Activated effector memory CD4-positive, alpha-beta T cell treated with anti-CD3 and anti-CD28 coated beads, Interleukin-2, amount 50 U/mL, for 16 hours (primary cell): ENCODE results near the gene SERPINA9.
"Not testable (repeated sequence)": the region's sequence is repeated elsewhere in the genome, so short reads cannot be mapped to it uniquely, and the experiment has no call there.

Experiments
- DNase-seq: peaks from one replicate; pipeline ENCODE4 v3.0.0-alpha.2; 2020

SERPINA9 gene

DNA sequence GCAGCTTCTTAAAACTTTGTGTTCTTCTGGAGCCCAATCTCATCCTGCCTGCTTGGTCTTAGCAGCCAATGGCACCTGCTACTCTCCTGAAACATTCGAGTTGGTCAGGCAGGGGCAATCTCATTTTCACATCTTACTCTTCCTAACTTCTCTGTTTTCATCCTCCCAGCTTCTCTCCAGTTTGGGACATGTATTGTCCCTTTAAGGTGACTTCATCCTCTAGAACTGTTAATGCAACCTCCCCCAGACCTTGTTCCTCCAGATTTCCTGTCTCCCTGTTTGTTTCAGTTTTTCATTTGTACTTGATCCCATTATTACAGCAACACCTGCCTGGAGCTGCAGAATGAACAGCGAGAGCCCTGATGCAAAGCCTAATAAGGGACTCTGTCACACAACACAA lies 54.7 kb downstream of the SERPINA9 start:
- no peak for DNase-seq

- not testable (repeated sequence) for DNase-seq
Observed at GRCh38 chr14:94417497-94418205, 58.3 kb downstream of the SERPINA9 start.
